ENCODE measurements around the gene GNPNAT1.
"Not testable (repeated sequence)": the region's sequence is repeated elsewhere in the genome, so short reads cannot be mapped to it uniquely, and the experiment has no call there.

The GNPNAT1 gene

DNA sequence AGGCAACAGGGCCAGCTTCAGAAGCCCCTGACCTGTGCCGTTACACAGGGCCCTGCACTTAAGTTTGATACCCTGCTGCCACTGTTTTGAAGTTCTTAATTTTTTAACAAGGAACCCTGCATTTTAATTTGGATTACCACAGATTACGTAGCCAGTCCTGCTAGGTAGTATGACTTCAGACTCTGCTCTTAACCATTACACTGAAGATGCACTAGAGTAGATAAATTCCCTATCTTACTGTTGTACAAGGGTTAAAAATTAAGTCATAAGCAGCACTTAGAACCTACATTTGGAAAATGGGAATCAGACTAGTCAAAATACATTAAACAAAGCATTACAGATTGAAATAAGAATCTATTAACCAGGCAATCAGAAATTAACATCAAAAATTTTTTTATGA lies 2.3 kb downstream of the GNPNAT1 start:
- DNase-seq: no peak

DNA sequence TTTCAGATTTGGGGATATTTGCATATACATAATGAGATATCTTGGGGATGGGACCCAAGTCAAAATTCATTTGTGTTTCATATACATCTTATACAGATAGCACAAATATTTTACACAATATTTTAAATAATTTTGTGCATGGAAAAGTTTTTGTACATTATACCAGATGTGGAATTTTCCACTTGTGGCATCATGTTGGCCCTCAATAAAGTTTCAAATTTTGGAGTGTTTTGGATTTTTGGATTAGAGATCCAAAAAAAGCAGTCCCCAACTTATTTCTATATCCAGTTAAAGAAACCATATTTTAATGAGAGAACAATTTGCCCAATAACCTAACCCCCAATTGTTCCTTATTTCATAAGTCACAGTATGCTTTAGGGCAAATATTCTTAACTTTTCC lies 4.5 kb downstream of the GNPNAT1 start:
- no peak for DNase-seq

DNA sequence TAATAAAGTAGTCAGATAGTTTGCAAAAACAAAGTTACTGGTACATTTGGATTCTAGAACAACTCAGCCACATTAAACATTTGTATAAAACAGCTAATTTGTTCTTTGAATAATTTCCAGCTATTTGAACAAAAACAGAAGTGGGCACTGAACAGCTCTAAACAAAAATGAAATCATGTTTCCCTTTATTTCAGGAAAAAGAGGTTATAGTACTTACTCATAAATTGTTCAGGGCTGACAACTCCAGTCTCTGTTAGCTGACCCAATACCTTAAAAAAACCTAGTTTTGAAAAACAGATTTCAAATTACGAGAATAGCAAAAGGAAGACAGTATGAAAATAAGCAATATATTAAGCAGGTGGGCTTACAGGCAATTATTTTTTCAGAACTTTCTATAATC lies 8.2 kb downstream of the GNPNAT1 start:
- DNase-seq: no peak

DNA sequence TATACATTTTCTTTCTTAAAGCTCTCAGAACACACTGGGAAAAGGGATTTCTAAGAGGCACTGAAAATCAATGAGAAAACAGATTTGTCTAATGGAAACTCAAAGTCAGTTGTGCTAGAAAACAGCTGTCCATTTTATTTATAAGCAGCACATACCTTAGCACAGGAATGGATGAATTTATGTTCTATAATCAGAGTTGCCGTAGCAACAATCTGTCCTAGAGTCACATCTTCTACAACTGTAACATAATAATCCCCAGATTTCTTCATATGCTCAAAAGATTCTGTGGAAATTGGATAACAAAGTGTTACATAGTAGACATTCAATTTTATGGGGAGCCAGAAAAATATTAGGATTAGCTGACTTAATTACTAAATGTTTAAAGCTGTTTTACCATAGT lies 9.8 kb downstream of the GNPNAT1 start:
- DNase-seq: no peak

DNA sequence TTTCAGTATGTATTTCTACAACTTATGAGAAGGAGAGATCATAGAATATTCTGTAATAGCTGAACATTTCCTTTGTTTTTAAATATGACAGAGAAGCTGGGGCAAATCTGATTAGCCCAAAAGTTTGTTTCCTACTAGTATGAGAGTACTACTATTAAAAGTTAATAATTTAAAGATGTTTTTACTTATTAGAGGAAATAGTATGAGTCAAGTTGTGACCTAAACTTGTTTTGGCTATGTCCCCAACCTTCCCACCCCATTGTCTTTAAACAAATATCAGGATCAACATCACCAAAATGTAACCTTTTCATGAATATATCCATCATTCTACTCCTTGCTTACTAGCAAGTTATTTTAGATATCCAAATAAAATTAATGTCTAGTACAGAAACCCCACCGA lies 10.5 kb downstream of the GNPNAT1 start:
- DNase-seq: no peak

DNA sequence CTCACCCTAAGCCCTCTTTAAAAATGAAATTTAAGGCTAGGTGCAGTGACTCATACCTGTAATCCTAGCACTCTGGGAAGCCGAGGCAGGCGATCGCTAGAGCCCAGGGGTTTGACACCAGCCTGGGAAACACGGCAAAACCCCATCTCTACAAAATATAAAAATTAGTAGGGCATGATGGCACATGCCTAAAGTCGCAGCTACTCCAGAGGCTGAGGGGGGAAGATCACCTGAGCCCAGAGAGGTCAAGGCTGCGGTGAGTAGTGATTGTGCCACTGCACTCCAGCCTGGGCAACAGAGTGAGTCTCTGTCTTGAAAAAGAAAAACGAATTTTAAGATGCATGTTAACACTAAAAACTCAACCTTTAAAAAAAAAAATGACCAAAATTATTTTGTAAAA lies 12.7 kb downstream of the GNPNAT1 start:
- DNase-seq: no peak

DNA sequence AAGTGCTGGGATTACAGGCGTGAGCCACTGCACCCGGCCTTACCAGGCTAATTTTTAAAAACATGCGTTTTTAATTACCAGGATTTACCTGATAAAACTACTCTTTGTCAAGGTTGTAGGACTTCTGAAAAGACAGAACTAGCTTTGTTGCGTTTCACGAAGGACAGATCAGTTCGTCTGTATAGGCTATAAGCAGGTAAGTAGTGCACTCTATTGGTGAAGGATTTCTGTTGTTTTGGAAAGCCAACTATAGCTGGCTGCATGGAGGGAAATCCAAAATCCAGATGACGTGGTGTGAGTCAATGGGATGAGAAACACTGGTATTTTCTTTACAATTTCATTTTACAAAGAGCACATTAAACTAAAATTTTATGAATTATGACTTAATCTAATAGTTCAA lies 14.6 kb downstream of the GNPNAT1 start:
- no peak for DNase-seq

DNA sequence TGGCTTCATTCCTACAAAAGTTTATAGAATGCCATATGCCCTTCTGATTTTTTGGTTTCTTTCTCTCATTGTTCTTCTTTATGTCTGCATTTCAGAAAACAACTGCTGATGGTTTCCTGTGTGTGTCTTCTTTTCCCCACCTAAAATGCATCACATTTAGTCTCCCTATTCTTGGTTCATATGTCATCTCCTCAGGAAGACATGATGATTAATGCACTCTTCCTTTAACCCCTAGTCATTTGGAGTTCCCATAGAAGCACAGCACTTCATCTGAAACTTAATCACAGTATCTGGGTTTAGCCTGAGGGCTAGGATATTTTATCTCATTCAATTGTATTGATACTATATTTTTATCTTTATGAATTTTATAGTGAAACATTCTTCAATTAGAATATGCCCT lies 21.5 kb downstream of the GNPNAT1 start:
- no peak for DNase-seq

DNA sequence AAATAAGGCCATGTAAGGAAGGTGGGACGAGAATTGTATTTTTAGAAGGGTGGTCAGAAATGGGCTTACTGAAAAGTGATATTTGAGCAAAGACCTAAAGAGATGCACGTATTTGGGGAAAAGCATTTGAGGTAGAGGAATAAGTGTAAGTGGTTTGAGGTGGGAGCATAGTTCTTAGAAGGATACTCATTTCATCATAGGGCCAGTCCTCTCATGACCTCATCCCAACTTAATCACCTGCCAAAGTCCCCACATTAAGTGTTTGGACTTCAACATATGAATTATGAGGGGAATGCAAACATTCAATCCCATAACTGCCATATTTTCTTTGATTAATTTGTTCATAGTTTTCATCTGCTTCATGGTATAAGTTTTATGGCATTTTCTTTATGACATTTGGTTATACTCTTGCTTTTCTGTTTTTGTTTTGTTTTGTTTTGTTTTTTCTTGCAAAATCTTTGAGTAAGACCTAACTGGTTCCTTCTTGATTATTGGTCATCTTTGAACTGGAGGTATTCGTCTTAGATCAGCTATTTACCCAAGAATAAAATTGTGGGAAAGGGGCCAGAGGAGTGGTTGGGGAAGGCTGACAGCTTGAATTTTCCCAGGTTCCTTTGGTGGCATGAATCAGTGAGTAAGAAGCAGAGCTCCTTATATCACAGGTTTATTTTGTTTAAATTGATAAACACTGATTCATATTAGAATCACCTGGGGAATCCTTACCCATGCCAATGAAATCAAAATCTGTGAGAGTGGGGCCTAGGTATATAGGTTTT lies 24.2 kb downstream of the GNPNAT1 start:
- no peak for DNase-seq

DNA sequence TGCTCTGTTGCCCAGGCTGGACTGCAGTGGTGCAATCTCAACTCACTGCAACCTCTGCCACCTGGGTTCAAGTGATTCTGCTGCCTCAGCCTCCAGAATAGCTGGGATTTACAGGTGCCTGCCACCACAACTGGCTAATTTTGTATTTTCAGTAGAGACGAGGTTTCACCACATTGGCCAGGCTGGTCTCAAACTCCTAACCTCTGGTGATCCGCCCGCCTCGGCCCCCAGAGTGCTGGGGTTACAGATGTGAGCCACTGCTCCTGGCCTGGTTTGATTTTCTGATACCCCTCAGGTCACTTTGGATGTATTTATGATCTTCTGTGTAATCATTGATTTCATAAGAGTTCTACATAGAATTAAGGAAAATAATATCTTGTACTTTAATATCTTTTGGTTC lies 28.5 kb downstream of the GNPNAT1 start:
- not testable (repeated sequence) for DNase-seq

DNA sequence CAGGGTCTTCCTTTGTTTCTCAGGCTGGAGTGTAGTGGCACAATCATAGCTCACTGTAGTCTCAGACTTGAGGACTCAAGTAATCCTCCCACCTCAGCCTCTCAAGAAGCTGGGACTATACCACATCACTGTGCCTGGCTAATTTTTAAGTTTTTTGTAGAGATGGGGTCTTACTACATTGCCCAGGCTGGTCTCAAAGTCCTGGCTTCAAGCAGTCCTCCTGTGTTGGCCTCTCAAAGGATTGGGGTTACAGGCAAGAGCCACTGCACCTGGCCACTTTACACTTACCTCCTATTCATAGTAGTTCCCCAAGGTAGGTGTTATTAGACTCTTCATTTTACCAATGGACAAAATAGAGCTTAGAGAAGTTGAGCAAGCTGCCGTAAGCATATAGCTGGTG lies 32.3 kb downstream of the GNPNAT1 start:
- no peak for DNase-seq

DNA sequence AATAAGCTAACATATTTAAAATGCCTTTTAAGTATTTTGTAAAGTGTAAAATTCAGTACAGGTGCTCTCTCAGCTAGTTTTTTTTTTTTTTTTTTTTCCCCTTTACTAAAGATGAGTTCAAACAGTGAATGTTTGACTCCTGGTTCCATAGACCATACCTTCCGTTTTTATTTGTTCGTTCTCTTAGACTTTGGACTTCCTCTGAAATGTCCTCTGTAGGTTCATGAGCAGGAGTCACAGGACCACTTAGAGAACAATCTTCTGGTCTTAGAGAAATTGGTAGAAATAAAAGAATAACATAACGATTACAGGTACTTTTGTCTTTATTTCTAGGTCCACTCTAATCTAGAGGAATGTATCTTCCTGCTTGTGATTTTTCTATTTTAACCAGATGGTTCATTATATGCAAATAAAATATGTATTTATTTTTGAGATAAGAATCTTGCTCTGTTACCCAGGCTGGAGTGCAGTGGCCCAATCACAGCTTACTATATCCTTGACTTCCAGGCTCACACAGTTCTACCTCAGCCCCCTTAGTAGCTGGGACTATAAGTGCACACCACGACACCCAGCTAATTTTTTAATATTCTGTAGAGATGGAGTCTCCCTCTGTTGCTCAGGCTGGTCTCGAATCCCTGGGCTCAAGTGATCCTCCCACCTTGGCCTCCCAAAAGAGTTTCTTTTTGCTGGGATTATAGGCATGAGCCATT lies 35.6 kb downstream of the GNPNAT1 start:
- no peak for DNase-seq

DNA sequence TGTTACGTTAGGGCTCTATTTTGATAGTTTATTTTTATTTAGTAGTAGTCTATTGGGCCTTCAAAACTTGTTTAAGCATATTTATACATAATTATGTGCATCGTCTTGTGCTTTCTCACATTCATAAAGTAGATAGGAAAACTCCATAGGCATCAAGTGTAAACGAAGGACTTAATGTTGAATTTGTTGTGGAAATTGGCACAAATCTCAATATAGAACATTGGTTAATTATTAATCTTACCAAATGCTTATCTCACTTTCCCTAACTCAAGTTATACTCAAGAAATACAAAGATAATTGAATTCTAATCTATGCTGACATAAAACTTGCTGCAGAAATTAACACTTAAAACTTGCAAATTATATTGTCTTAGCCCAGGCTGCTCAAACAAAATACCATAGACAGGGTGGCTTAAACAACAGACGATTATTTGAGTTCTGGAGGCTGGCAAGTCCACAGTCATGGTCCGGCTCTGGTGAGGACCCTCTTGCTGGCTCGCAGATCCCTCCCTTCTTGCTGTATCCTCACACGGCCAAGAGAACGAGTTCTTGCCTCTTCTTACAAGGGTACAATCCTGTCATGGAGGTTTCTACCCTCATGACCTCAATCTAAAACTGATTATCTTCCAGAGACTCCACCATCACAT lies 42.6 kb downstream of the GNPNAT1 start:
- DNase-seq: no peak

DNA sequence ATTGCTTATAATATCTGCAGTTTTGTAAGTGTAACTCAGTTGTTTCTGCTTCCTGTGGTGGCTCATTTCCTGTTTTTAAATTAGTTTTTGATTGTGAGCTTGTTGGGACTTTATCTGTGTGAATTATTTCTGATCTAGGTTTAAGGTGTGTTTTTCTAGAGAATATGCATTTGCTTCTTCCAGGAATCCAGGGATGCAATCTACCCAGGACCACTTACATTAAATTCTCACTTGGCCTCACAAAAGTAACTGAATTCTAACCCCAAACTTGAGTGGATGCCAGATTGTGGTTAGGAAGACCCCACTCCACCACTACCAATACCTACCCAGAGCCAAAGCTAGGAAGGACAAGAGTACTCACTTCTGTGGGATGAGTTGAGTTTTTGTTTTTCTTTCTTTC lies 49.5 kb downstream of the GNPNAT1 start:
- no peak for DNase-seq

DNA sequence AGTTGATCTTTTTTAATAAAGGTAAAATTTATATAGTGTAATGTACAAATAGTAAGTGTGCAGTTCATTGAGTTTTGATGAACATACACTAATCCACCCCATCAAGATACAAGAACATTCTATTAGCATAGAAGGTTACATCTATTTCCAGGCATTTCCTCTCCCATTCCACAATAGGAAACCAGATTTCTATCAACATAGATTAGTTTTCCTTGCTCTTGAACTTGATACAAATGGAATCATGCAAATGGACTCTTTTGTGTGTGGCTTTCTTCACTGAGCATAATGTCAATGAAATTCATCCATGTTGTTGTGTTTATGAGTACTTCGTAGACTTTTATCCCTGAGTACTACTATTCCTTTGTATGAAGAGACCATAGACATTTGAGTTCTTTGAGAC lies 50.7 kb downstream of the GNPNAT1 start:
- DNase-seq: no peak

DNA sequence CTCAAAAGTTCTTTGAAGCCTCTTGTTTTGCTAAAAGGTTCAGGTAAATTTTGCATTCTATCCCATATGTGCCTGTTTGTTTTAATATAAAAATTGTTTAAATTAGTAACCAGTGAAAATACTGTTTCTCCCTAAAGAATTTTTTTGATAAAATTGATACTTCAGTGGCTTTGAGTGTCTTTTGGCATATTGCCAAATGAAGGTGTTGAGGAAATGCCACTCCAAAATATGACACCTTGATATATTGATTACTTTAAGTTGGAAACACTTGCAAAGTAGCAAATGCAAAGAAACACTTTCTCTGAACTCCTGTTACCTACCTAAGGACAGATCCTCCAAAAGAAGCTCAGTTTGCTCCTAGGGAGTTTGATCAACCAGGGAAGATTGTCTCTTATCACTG lies 53.0 kb downstream of the GNPNAT1 start:
- DNase-seq: no peak

DNA sequence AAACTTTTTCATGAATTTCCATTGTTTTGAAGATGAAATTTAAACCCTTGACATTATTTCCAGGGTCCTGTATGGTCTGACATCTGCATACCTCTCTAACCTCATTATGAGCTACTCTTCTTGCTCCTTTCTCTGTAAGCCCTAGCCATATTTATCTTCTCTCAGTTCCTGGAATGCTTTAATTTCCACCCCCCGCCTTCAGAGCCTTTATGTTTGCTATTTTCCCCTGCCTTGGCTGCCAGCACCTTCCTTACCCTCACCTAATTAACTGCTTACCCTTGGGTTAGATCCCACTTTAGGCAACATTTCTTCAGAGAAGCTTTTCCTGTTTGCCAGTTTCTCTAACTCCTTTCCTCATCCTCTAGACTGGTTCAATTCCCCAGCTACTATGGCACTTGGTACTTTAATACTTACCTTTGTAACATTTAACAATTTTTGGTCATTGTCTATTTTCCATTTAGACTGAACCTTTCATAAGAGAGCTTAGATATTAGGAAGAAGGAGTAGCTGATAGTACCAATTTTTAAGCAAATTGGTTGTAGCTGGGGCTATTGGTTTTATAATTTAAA lies 55.4 kb downstream of the GNPNAT1 start:
- DNase-seq: no peak

DNA sequence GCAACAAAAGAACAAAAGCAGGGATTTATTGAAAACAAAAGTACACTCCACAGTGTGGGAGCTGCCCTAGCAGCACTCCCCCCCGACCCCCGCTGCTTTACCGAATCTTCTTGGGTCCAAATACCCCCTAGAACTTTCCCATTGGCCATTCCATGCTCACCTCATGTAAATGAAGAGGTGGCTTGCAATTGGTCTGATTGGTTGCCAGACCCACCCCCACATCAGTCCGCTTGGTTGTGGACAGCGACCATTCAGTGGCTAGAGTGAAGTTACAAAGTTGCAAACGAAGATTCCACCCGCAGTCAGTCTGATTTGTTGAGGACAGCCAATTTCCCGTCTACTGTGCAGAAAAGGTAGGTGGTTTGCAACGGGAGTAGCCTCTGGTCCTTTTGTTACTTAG lies 57.6 kb downstream of the GNPNAT1 start:
- no peak for DNase-seq

DNA sequence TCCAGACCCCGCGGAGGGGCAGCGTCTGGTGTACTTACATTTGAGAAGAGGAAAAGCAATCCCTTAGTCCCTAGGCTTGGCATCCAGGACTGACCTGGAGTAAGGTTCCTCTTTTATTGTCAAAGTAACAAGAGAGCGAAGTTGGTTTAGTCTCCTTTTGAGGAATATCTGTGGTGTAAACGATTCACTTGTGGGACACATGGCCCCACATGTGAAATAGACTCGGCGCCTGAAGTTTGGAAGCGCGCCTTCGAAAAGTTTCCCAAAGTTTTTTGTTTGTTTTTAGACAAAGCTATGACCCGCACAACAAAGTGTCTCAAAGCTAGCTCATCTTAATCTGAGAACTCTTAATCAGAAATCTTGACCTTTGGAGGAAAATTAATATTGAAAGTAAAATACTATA lies 60.7 kb downstream of the GNPNAT1 start:
- DNase-seq: no peak

DNA sequence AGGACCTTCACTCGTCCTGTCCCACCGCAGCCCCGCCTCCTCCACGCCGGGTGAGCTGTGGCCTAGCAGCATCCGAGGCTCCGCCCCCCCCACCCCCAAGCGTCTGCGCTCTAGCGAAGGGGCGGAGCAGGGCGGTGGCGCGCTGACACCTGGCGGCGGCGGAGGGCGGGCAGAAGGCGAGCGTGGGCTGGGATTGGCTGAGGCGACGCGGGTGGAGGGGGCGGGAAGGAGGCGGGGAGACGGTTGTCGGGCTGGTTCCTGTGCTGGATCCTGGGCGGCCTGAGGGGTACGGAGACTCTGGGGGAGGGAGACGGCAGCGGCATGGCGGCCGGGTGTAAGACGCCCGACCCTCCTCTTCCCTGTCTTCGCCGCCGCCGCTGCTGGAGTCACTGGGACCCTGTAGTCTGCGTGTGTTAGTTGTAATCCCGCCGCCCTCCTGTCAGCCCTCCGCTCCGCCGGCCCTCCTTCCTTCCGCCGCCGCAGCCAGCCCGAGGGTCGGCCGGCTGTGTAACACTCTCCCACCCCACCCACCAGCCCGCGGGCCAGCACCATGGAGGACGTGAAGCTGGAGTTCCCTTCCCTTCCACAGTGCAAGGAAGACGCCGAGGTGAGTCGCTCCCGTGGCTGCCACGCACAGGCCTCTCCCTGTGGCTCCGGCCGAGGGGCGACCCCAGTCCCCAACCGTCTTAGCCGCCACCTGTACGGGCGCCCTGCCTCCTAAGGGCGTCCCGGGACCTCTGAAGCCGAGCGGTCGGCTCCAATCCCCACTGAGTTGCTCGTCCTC lies 61.3 kb downstream of the GNPNAT1 start, which contains the start of gene STYX:
Gene STYX, plus strand, starts transcription at position 242 of the 784 bp plus-strand sequence. Its CDS starts 309 bp downstream, at position 551.
- peak; percentile 99 for DNase-seq

DNA sequence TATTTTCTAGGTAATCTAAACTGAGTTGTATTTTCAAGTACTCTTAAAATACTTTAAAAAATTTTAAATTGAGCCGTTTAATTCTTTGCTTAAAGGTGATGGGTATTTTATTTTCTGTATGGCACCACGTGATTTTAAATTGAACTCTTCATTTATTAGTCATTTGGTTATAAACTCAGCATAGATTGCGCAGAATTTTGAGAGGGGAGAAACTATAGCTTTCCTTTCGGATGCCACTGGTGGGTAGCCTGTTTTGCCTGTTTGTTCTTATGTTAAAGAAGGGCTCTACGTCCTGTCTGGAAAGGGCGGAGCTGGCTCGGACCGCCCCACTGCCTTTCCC lies 61.9 kb downstream of the GNPNAT1 start:
- no peak for DNase-seq

DNA sequence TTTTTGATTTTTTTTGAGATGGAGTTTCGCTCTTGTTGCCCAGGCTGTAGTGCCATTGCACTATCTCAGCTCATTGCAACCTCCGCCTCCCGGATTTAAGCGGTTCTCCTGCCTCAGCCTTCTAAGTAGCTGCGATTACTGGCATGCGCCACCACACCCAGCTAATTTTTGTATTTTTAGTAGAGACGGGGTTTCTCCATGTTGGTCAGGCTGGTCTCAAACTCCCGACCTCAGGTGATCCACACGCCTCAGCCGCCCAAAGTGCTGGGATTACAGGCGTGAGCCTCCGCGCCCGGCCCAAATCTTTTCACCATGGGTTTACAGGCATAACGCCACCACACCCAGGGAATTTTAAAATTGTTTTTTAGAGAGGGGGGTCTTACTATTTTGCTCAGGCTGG lies 62.4 kb downstream of the GNPNAT1 start:
- DNase-seq: not testable (repeated sequence)

DNA sequence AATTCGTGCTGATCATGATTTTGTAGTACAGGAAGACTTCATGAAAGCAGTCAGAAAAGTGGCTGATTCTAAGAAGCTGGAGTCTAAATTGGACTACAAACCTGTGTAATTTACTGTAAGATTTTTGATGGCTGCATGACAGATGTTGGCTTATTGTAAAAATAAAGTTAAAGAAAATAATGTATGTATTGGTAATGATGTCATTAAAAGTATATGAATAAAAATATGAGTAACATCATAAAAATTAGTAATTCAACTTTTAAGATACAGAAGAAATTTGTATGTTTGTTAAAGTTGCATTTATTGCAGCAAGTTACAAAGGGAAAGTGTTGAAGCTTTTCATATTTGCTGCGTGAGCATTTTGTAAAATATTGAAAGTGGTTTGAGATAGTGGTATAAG lies 63.9 kb downstream of the GNPNAT1 start:
- DNase-seq: not testable (repeated sequence)
